Measurements from ENCODE around the gene MEGF6.

The MEGF6 gene

DNA sequence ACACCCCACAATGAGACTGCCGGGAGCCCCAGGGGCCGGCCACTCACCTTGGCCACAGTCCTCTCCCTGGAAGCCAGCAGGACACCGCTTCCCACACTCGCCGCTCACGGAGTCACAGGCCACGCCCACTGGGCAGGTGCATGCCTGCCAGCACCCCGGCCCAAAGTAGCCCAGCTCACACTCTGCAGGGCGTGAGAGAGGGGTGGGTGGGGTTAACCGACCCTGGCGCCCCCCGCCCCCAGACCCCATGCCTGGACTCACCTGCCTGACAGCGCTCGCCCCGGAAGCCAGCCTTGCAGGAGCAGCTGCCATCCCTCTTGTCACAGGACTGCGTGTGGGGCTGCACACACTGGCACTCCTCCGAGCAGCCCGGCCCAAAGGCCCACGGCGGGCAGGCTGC, 106.1 kb downstream of the MEGF6 start:
- TF ChIP-seq BACH2 (CRISPR knock-in tag; IDR thresholded peaks at IDR 0.05; ENCODE audit: borderline replicate concordance) (no peak), PPARA (CRISPR knock-in tag; IDR thresholded peaks at IDR 0.05; ENCODE audit: borderline replicate concordance) (no peak), CSRNP3 (CRISPR knock-in tag; IDR thresholded peaks at IDR 0.05) (no peak), TCF4 (CRISPR knock-in tag; IDR thresholded peaks at IDR 0.05; ENCODE audit: borderline replicate concordance) (no peak), ZC3H10 (CRISPR knock-in tag; IDR thresholded peaks at IDR 0.05) (no peak), TOX (CRISPR knock-in tag; IDR thresholded peaks at IDR 0.05; ENCODE audit: borderline replicate concordance) (no peak), ZNF8 (CRISPR knock-in tag; IDR thresholded peaks at IDR 0.05) (no peak), ARNTL (CRISPR knock-in tag; IDR thresholded peaks at IDR 0.05; ENCODE audit: borderline replicate concordance, low read depth) (no peak), ZFP3 (CRISPR knock-in tag; IDR thresholded peaks at IDR 0.05) (no peak), GLIS3 (CRISPR knock-in tag; IDR thresholded peaks at IDR 0.05) (no peak), ISL1 (CRISPR knock-in tag; IDR thresholded peaks at IDR 0.05) (no peak), ZFP30 (CRISPR knock-in tag; IDR thresholded peaks at IDR 0.05) (no peak), ESRRG (CRISPR knock-in tag; IDR thresholded peaks at IDR 0.05) (no peak), ZNF70 (CRISPR knock-in tag; IDR thresholded peaks at IDR 0.05) (no peak), OSR1 (CRISPR knock-in tag; IDR thresholded peaks at IDR 0.05) (no peak), ZNF565 (CRISPR knock-in tag; conservative IDR thresholded peaks at IDR 0.05; ENCODE audit: low read depth) (no peak), RARB (CRISPR knock-in tag; IDR thresholded peaks at IDR 0.05) (no peak)
- TF ChIP-seq, protein P1, sequence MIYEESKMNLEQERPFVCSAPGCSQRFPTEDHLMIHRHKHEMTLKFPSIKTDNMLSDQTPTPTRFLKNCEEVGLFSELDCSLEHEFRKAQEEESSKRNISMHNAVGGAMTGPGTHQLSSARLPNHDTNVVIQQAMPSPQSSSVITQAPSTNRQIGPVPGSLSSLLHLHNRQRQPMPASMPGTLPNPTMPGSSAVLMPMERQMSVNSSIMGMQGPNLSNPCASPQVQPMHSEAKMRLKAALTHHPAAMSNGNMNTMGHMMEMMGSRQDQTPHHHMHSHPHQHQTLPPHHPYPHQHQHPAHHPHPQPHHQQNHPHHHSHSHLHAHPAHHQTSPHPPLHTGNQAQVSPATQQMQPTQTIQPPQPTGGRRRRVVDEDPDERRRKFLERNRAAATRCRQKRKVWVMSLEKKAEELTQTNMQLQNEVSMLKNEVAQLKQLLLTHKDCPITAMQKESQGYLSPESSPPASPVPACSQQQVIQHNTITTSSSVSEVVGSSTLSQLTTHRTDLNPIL (CRISPR knock-in tag; IDR thresholded peaks at IDR 0.05; ENCODE audit: low read depth) = no peak
- TF ChIP-seq, protein P2, sequence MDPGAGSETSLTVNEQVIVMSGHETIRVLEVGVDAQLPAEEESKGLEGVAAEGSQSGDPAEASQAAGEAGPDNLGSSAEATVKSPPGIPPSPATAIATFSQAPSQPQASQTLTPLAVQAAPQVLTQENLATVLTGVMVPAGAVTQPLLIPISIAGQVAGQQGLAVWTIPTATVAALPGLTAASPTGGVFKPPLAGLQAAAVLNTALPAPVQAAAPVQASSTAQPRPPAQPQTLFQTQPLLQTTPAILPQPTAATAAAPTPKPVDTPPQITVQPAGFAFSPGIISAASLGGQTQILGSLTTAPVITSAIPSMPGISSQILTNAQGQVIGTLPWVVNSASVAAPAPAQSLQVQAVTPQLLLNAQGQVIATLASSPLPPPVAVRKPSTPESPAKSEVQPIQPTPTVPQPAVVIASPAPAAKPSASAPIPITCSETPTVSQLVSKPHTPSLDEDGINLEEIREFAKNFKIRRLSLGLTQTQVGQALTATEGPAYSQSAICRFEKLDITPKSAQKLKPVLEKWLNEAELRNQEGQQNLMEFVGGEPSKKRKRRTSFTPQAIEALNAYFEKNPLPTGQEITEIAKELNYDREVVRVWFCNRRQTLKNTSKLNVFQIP (CRISPR knock-in tag; IDR thresholded peaks at IDR 0.05; ENCODE audit: borderline replicate concordance, low read depth) = no peak
- no peak for ATAC-seq

DNA sequence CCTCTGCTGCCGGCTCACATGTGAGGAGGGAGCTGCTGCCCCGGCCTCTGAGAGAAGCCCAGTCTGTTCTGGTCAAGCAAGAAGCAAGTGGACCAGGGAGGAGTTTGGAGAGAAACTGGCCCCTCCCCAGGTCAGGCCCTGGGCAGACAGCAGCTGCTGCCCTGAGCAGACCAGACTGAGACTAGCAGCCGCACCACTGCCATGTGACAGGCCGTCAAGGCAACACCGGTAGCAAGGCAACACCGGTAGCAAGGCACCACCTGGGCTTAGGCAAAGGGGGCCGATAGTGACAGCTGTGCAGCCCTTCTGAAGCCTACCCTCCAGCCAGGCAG, 106.5 kb downstream of the MEGF6 start:
- TF ChIP-seq BACH2 (CRISPR knock-in tag; IDR thresholded peaks at IDR 0.05; ENCODE audit: borderline replicate concordance) = no peak
- TF ChIP-seq CSDC2 (CRISPR knock-in tag; IDR thresholded peaks at IDR 0.05) = no peak
- TF ChIP-seq TCF4 (CRISPR knock-in tag; IDR thresholded peaks at IDR 0.05; ENCODE audit: borderline replicate concordance) = no peak
- no peak for TF ChIP-seq TSHZ2 (CRISPR knock-in tag; IDR thresholded peaks at IDR 0.05)
- TF ChIP-seq, protein P1 (CRISPR knock-in tag; IDR thresholded peaks at IDR 0.05; ENCODE audit: low read depth) = no peak
- TF ChIP-seq CSRNP3 (CRISPR knock-in tag; IDR thresholded peaks at IDR 0.05) = no peak
- no peak for TF ChIP-seq ZFP30 (CRISPR knock-in tag; IDR thresholded peaks at IDR 0.05)
- TF ChIP-seq ISL1 (CRISPR knock-in tag; IDR thresholded peaks at IDR 0.05) = no peak
- TF ChIP-seq ZNF70 (CRISPR knock-in tag; IDR thresholded peaks at IDR 0.05) = no peak
- TF ChIP-seq SNAI2 (CRISPR knock-in tag; IDR thresholded peaks at IDR 0.05) = no peak
- no peak for TF ChIP-seq PPARA (CRISPR knock-in tag; IDR thresholded peaks at IDR 0.05; ENCODE audit: borderline replicate concordance)
- TF ChIP-seq, protein P3, sequence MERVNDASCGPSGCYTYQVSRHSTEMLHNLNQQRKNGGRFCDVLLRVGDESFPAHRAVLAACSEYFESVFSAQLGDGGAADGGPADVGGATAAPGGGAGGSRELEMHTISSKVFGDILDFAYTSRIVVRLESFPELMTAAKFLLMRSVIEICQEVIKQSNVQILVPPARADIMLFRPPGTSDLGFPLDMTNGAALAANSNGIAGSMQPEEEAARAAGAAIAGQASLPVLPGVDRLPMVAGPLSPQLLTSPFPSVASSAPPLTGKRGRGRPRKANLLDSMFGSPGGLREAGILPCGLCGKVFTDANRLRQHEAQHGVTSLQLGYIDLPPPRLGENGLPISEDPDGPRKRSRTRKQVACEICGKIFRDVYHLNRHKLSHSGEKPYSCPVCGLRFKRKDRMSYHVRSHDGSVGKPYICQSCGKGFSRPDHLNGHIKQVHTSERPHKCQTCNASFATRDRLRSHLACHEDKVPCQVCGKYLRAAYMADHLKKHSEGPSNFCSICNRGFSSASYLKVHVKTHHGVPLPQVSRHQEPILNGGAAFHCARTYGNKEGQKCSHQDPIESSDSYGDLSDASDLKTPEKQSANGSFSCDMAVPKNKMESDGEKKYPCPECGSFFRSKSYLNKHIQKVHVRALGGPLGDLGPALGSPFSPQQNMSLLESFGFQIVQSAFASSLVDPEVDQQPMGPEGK (CRISPR knock-in tag; IDR thresholded peaks at IDR 0.05; ENCODE audit: borderline replicate concordance) = no peak
- TF ChIP-seq ZFP3 (CRISPR knock-in tag; IDR thresholded peaks at IDR 0.05) = no peak
- no peak for TF ChIP-seq OSR1 (CRISPR knock-in tag; IDR thresholded peaks at IDR 0.05)
- TF ChIP-seq ZNF565 (CRISPR knock-in tag; conservative IDR thresholded peaks at IDR 0.05; ENCODE audit: low read depth) = no peak
- no peak for TF ChIP-seq ESRRG (CRISPR knock-in tag; IDR thresholded peaks at IDR 0.05)
- ATAC-seq = no peak

Data from SK-N-SH treated with all-trans-retinoic acid at 6 μM for 48 hours (cell line).